ACHN (cell line): Measurements from ENCODE around the gene STAMBP.

Experiments
- DNase-seq: peaks from one replicate; pipeline ENCODE4 v3.0.0-alpha.2; 2015
- in situ Hi-C: cut with HindIII; loops from 2 replicates; pipeline ENCODE4 v1.10.0; 2017; ENCODE audit warnings: low sequenced_read_pairs, low pct_ligation_motif_present, low pct_unique_long_range_greater_than_20kb

Gene STAMBP

DNA sequence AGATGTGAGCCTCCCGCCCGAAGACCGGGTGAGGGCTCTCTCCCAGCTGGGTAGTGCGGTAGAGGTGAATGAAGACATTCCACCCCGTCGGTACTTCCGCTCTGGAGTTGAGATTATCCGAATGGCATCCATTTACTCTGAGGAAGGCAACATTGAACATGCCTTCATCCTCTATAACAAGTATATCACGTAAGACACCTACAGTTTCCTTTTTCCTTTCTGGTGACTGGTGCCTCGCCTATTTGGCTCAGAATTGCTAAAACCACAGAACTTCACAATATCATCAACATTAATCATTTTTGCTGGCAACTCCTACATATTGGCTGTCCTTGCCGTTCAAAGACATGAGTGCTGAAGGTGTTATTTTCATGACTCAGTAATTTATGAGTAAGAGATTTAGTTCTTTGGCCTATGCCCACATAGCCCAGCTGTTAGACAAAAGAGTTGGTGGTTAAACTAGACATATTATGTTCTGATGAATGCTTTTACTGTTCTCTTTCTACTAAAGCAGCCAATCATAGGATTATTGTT lies 2.2 kb downstream of the STAMBP start:
- DNase-seq: peak; percentile 92
- in situ Hi-C loops: no loop called here

DNA sequence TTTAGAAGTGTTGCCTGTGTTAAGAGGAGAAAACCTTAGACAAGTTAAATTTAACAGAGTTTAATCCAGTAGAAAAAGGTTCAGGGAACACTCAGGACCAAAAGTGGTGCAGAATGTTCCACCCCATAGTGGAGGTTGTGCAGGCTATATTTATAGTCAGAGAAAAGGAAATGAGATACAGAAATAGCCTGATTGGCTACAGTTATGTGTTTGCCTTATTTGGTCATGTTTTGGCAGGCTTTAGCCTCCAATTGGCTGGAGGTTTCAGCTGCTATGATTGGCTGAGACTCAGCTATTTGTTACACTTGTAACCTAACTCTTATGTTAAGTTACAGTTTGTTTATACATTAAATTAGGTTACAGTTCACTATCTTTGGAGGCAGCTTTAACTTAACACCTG lies 4.2 kb downstream of the STAMBP start:
- DNase-seq: peak; percentile 26

DNA sequence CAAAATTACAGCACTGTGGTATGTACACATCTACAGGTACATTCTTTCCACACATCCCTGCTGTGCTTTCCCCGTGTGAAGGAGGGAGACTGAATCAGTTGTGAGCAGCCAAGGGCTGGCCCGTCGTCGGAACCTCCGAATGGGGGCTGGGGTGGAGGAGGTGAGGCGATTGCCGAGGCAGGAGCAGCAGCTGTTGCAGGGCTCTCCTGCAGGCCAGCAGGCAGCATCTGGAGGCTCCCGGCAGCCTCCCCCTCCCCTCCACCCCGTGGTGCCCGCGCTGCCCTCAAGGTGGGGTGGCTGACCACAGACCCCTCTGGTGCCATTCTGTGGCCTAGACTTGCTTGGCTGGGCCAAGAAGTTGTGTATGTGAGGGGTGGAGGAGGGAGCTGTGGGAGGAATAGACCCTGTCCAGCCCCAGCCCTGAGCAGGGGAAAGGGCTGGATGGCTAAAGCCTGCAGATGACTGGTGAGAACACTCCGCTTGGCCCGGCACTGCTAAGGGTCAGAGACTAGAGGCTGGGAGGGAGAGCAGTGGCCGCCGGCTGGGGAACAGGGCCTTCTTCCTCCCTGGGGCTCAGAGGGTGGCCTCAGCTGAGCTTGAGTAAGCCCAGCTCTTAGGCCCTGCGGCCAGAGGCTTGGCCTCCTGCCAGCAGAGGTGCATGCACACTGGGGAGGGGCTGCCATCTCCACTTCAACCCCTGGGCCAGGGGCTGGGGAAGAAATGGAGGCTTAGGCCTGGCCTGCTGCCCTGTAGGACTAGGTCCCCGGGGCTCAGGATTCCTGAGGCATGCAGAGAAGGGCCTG lies 7.6 kb downstream of the STAMBP start:
- no peak for DNase-seq
- in situ Hi-C loops: no loop called here

More for the DNA sequence above, 4.2 kb downstream of the STAMBP start:
- in situ Hi-C loops: no loop called here

DNA sequence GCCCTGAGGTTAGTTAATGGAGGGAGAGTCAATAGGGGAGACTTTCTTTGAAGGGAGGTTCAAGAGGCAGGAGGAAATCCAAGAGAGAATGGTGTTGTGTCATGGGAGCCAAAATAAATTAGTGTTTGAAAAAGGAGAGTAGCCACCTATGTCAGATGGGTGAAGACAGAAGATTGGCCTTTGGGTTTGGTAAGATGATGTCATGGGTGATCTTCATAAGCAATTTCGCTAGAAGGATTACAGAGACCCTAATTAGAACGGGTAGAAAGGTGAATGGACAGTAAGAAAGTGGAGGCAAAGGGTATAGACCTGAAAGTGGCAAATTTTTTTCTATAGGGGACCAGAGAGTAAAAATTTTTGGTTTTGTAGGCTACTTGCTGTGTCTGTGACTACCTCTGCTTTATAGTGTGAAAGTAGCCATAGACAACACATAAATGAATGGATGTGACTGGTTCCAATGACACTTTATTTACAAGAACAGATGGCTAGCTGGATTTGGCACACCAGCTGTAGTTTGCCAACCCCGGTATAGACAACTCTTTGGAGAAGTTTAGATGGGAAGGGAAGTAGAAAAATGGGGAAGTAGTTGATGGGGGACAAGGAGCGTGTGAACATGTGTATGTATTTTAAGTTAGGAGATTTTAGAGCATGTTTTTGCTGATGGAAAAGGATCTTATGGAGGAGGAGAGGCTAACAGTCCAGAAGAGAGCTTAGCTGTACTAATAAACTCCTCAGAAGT lies 9.3 kb downstream of the STAMBP start:
- in situ Hi-C loops: no loop called here
- no peak for DNase-seq

DNA sequence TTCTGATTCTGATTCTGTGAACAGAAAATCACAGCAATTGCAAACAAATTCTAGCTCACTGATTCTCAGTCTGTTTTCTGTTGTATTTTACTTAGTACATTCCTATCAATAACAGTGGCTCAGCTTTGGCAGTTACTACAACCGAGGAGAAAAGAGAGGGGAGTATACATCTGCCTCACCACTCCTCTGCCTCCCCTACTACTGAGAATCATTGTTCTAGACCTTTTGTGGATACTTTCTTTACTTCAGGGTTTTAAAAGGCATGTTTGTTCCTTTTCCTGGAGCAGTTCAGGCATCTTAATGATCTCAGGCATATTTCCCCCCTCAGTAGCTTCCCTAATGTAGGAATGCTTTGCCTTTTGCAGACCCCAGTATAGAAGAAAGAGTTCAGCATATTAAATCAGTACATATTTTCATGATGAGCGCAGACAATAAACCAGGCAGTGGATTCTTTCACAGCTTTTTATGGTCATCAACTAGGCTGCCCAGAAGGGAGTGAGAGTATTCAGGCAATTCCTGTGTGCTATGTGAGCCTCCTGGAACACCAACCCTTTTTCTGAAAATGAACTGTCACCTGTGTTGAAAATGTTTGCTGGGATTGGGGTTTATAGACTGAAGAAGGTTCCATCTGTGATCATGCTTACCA lies 10.3 kb downstream of the STAMBP start:
- no peak for DNase-seq
- in situ Hi-C loops: no loop called here

DNA sequence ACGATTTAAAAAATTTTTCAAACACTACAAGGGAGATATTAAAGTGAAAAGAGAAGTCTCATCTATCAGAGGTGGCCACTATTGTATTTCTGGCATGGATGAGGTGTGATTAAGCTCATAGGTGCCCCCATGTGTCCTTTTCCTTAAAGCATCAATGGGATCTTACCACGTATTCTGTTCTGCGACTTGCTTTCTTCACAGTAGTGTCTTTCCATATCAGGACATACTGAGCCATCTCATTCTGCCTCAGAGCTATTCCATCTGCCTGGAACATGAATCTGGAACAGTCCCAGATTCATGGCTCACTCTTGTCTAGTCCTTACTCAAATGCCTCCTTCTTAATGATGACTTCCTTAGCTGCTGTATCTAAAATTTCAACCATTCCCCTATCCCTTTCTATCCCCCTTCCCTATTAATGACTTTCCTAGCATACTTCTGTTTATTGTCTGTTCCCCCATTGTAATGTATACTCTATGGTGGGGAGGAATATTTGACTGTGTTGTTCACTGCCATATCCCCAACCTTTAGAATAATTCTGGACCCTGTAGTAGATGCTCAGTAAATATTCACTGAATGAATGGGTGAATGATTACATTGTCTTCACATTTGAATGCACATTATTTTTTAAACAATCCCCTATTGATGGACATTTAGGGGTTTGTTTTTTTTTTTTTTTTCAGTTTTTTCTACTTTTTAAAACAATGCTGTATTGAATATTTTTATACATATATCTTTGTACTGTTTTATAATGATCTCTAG lies 11.1 kb downstream of the STAMBP start:
- in situ Hi-C loops: no loop called here

DNA sequence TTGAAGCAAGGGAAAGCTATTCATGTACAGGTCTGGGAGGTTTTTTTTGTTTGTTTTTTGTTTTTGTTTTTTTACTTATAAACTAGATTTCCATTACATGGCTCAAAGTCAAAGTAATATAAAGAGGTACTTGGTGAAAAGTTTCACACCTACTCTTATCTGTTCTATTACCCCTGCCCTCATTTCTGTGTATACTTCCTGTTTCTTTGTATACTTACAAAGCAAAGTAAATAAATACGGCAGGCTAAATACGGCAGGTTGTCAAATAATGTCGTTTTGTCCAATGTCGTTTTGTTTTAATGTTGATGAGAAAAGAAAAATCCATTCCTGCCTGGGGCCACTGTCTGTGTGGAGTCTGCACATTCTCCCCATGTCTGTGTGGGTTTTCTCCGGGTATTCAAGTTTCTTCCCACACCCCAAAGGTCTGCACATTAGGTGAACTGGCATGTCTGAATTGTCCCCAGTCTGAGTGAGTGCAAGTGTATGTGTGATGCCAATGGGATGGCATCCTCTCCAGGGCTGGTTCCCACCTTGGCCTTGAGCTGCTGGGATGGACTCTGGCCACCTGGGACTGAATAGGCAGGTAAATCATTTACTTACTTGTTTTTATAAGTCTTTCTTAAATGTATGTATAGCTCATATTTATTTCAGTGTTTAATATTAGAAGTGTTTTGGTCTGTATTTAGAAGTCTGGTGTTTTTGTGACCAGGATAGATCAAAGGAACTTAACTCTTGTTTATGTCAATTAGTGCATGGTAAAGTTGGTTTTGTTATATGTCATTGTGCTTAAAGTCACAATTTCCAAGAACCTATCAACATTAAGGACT lies 13.4 kb downstream of the STAMBP start:
- DNase-seq: no peak
- in situ Hi-C loops: no loop called here

More for the DNA sequence above, 11.1 kb downstream of the STAMBP start:
- no peak for DNase-seq

DNA sequence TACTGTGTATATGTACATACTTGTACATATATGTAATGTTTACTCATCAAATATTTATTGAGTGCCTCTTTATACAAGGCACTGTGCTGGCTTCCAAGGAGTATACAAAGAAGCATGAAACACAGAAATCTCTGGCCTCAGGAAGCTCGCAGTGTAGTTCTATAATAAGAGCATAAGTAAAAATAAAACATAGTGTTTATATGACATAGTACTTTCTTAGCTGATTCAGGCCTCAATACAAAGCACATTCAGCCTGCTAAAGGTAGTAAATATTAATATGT lies 13.9 kb downstream of the STAMBP start:
- in situ Hi-C loops: no loop called here
- DNase-seq: no peak

DNA sequence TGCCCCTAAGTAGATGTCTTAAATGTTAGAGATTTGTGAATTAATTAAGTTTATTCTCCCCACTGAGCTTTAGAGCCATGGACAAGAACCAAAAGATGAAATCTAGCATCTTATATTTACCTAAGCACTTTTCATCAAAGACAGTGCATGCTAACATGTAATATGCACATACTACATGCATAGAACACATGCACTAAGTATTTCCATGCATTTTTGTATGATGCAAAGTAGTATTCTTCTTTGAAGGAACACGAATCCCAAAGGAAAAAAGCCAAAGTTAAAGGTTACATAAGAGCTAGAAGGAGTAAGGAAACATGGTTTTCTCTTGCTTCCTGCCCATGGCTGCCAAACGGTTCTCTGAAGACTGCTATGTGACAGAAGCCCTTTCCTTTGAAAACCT lies 15.3 kb downstream of the STAMBP start:
- no peak for DNase-seq
- in situ Hi-C loops: no loop called here

DNA sequence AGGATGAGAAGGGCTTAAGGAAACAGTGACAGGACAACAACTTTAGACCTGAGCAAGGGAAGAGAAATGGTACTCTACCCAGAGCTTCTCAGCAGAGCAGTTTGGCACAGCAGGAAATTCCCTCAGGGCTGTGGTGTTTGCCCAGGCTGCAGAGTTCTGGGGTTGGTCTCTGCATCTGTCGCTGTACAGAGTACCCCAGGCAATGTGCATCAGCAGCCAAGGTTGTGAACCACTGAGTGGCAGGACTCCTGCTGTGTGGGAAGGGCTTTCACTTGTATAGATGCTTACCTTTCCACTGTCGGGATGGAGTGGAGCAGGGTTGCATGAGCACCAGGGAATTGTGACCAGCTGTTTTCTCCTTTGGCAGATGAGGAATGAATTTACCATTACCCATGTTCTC lies 21.2 kb downstream of the STAMBP start:
- DNase-seq: no peak
- in situ Hi-C loops: no loop called here

DNA sequence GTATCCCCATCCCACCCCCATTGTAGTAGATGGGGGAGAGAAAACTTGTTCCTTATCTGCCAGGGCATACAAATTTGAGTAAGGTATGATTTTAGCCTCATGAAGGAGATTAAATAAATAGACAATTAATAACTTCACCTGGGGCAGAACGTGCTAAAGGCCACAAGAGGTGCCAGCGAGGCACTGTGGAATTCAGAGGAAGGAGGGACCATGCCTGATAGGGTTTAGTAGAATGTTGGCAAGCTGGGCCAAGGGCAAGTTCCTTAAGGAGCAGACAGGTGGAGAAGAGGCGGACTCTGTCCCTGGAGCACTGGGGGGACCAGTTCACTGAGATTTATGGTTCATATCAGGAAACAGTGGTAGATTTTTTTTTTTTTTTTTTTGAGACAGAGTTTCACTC lies 22.5 kb downstream of the STAMBP start:
- DNase-seq: peak; percentile 56
- in situ Hi-C loops: no loop called here

DNA sequence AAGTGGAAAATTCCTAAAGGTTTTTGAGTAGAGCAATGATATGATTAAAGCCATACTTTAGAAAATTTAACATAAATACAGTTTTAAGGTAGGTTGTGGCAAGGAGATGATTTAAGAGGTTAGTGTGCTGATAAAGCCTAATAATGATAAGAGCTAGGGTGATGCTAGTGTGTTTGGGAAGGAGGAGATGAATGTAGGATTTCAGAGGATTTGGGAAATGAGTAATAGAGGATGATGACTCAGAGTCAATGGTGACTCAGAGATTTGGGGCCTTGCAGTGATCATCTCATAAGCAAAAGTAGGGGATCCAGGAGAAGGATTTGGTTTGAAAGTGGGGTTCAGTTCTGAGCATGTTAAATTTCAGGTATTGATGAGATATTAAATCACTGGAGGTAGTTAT lies 23.3 kb downstream of the STAMBP start:
- in situ Hi-C loops: no loop called here
- DNase-seq: peak; percentile 54

DNA sequence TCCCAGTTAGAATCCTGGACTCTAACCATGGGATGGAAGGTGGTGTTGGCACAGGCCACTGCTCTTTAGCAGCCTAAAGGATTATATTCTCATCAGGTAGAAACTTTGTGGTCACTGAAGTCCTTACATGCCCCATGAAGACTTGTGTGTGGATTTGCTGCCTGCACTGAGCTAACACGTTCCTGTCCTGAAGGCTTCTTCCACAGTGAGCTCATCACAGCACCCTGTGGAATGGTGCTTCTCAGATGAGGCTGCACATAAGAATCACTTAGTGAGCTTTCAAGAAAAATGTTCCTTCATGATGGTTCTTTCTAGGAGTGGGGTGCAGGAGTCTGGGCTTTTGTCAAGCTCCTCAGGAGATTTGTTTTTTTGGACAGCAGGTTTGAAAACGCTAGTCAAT lies 26.8 kb downstream of the STAMBP start:
- DNase-seq: no peak
- in situ Hi-C loops: no loop called here

DNA sequence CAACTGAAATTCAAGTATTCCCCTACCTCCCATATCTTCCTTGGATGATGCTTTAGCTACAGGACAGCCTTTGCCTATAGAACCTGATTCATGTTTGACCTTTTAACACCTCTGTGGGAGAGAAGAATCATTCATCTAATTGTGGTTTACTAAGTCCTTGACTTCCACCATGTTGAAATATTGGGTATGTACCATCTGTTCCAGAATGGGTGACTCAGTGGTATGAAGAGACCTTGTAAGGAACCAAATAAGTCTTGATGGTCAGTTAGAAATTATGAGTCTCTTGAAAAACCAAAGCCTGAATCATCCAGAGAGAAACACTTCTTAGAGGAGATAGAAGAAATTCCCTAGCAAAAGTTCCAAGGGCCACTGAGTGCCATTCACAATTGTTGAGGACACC lies 27.5 kb downstream of the STAMBP start:
- DNase-seq: peak; percentile 24
- in situ Hi-C loops: no loop called here

DNA sequence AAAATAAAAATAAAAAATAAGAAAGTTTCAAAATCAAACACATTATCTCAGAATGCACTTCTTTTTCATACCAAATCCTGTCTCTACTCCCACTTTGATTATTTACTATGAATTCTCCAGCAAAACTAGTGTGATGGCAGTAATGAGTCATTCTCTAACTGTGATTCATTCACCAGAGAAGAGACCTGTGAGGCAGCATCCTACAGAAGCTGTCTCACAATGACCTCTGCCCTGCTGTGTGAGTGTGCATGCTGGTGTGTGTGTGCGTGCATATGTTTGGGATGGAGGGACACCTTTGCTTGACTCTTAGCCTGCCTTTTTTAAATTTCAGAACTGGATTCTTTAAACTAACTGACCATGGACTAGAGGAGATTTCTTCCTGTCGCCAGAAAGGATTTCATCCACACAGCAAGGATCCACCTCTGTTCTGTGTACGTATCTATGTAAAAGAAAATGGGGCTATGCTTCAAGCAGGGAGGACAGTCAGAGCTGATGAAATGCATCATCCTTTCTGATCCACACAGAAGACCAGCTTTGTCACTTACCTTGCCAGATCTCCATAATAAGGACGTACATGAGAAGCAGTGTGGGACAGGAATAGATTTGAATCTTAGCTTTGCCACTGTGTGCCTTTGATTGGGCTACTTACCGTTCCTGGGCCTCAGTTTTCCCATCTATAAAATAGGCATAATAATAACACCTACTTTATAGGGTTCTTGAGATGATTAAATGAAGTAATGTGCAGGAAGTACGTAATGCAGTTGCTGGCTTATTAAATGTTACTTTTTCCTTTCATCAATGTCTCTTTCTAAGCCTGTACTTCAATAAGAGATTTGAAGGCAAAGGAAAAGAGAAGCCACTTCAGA lies 31.2 kb downstream of the STAMBP start:
- peak; percentile 71 for DNase-seq
- in situ Hi-C loops: no loop called here

DNA sequence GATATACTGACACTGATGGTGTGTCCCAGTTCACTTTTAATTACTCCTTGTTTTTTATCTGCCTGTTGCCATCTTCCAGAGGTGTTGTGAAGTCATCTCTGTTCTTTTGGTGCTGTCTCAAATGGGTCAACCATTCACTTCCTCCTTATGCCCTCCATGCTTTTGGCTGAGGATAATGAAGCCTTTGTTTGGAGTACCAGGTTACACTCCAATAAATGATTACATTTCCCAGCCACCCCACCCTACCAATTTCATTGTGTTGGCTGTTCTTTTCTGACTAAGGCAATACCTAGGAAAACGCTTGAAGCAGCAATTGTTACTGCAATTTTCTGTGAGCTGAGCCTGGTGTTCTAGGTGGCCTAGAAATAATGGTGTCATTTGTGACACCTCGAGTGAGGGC lies 34.2 kb downstream of the STAMBP start:
- in situ Hi-C loops: no loop called here
- no peak for DNase-seq
